H9 (cell line): ENCODE results near the gene SASH3. TPM values are rescaled to one million over a fixed set of nuclear protein-coding genes. Genes with fewer than 3 reads are reported as not detected.

Experiments used
- DNase-seq: peaks from one replicate; pipeline ENCODE4 v3.0.0-alpha.2; 2017
- H2AFZ ChIP-seq: one replicate; pipeline ENCODE4 v1.6.1; 2013; ENCODE audit warnings: mild to moderate bottlenecking, low read length, control low read depth, moderate library complexity
- H2AK5ac ChIP-seq: 2 replicates; pipeline ENCODE4 v1.6.1; 2013; ENCODE audit warnings: low read length, control low read depth, mixed read lengths; ENCODE audit not compliant: insufficient read length
- H2BK120ac ChIP-seq: one replicate; pipeline ENCODE4 v1.6.1; 2013; ENCODE audit warnings: low read depth, mild to moderate bottlenecking, low read length, control low read depth, inconsistent platforms; ENCODE audit not compliant: poor library complexity, severe bottlenecking
- H2BK12ac ChIP-seq: 2 replicates; pipeline ENCODE4 v1.6.1; 2013; ENCODE audit warnings: low read length, control low read depth, mixed read lengths, low read depth; ENCODE audit not compliant: insufficient read length
- H2BK15ac ChIP-seq: 2 replicates; pipeline ENCODE4 v1.6.1; 2013; ENCODE audit warnings: low read depth, low read length, control low read depth
- H2BK20ac ChIP-seq: one replicate; pipeline ENCODE4 v1.6.1; 2013; ENCODE audit warnings: low read depth, mild to moderate bottlenecking, low read length, control low read depth, inconsistent platforms; ENCODE audit not compliant: poor library complexity, severe bottlenecking
- H2BK5ac ChIP-seq: 2 replicates; pipeline ENCODE4 v1.6.1; 2013; ENCODE audit warnings: low read length, control low read depth, mixed read lengths; ENCODE audit not compliant: insufficient read length
- H3K14ac ChIP-seq: 2 replicates; pipeline ENCODE4 v1.6.1; 2013; ENCODE audit warnings: low read length, control low read depth; ENCODE audit not compliant: insufficient read depth
- H3K18ac ChIP-seq: 2 replicates; pipeline ENCODE4 v1.6.1; 2013; ENCODE audit warnings: low read depth, mild to moderate bottlenecking, mixed read lengths, low read length, control low read depth; ENCODE audit not compliant: insufficient read length
- H3K23ac ChIP-seq: 2 replicates; pipeline ENCODE4 v1.6.1; 2013; ENCODE audit warnings: low read length, control low read depth, mixed read lengths, low read depth; ENCODE audit not compliant: insufficient read length
- H3K23me2 ChIP-seq: 2 replicates; pipeline ENCODE4 v1.6.1; 2013; ENCODE audit warnings: low read depth, mild to moderate bottlenecking, mixed read lengths, low read length, control low read depth; ENCODE audit not compliant: insufficient read length, poor library complexity, severe bottlenecking
- H3K27ac ChIP-seq: 2 replicates; pipeline ENCODE4 v1.5.1; 2013; ENCODE audit warnings: low read length, control low read depth, mixed read lengths, low read depth; ENCODE audit not compliant: insufficient read length
- H3K27me3 ChIP-seq: 2 replicates; pipeline ENCODE4 v1.6.1; 2013; ENCODE audit warnings: low read length, control low read depth, inconsistent platforms; ENCODE audit not compliant: insufficient read depth
- H3K4ac ChIP-seq: 2 replicates; pipeline ENCODE4 v1.6.1; 2013; ENCODE audit warnings: low read depth, mild to moderate bottlenecking, control low read depth, inconsistent platforms, low read length, moderate library complexity
- H3K4me1 ChIP-seq: 2 replicates; pipeline ENCODE4 v1.6.1; 2013; ENCODE audit warnings: low read length, control low read depth, inconsistent platforms; ENCODE audit not compliant: insufficient read depth
- H3K4me2 ChIP-seq: 2 replicates; pipeline ENCODE4 v1.6.1; 2013; ENCODE audit warnings: low read length, control low read depth, mixed read lengths; ENCODE audit not compliant: insufficient read length, insufficient read depth
- H3K56ac ChIP-seq: 2 replicates; pipeline ENCODE4 v1.6.1; 2013; ENCODE audit warnings: low read depth, mild to moderate bottlenecking, mixed read lengths, low read length, control low read depth; ENCODE audit not compliant: insufficient read length
- H3K79me1 ChIP-seq: 2 replicates; pipeline ENCODE4 v1.6.1; 2013; ENCODE audit warnings: low read depth, mild to moderate bottlenecking, moderate library complexity, low read length, control low read depth, inconsistent platforms; ENCODE audit not compliant: insufficient read depth, poor library complexity, severe bottlenecking
- H3K79me2 ChIP-seq: 2 replicates; pipeline ENCODE4 v1.6.1; 2013; ENCODE audit warnings: low read length, control low read depth, inconsistent platforms; ENCODE audit not compliant: insufficient read depth
- H3K9ac ChIP-seq: 2 replicates; pipeline ENCODE4 v1.6.1; 2013; ENCODE audit warnings: low read length, control low read depth, mixed read lengths; ENCODE audit not compliant: insufficient read length; ENCODE audit errors: extremely low read depth
- H3K9me3 ChIP-seq: one replicate; pipeline ENCODE4 v1.6.1; 2013; ENCODE audit warnings: low read depth, low read length, inconsistent platforms; ENCODE audit not compliant: control insufficient read depth
- H3T11ph ChIP-seq: one replicate; pipeline ENCODE4 v1.6.1; 2013; ENCODE audit warnings: mild to moderate bottlenecking, low read length, control low read depth, inconsistent platforms
- H4K20me1 ChIP-seq: one replicate; pipeline ENCODE4 v1.6.1; 2013; ENCODE audit not compliant: control insufficient read depth, insufficient read length, insufficient read depth
- H4K5ac ChIP-seq: 2 replicates; pipeline ENCODE4 v1.6.1; 2013; ENCODE audit warnings: low read depth, mild to moderate bottlenecking, mixed read lengths, low read length, control low read depth; ENCODE audit not compliant: insufficient read length
- H4K8ac ChIP-seq: replicated peaks from 2 replicates; pipeline ENCODE4 v1.6.1; 2013; ENCODE audit warnings: low read length, control low read depth, mixed read lengths, low read depth; ENCODE audit not compliant: insufficient read length
- H4K91ac ChIP-seq: 2 replicates; pipeline ENCODE4 v1.6.1; 2013; ENCODE audit warnings: low read depth, mild to moderate bottlenecking, moderate library complexity, mixed read lengths, low read length, control low read depth; ENCODE audit not compliant: insufficient read length
- H3K27ac Mint-ChIP-seq, 3 experiments: 2 replicates in 2 of 3; 3 replicates in 1 of 3; pipeline ENCODE4 v1.8.0; 2020 to 2021; ENCODE audit warnings: mixed read lengths in 3 of 3, mild to moderate bottlenecking in 1 of 3, moderate library complexity in 1 of 3
- H3K27me3 Mint-ChIP-seq: 2 replicates; pipeline ENCODE4 v1.8.0; 2021; ENCODE audit warnings: low read depth, mild to moderate bottlenecking, moderate library complexity, mixed read lengths
- H3K36me3 Mint-ChIP-seq, 3 experiments: 2 replicates in 2 of 3; 3 replicates in 1 of 3; pipeline ENCODE4 v1.8.0; 2020 to 2021; ENCODE audit warnings: low read depth in 3 of 3, mixed read lengths in 3 of 3; ENCODE audit not compliant: insufficient read depth in 1 of 3
- H3K4me1 Mint-ChIP-seq, 2 experiments: 2 replicates each; pipeline ENCODE4 v1.8.0; 2020; ENCODE audit warnings: mixed read lengths in 2 of 2
- H3K4me3 Mint-ChIP-seq, 2 experiments: 2 replicates in 1 of 2; 3 replicates in 1 of 2; pipeline ENCODE4 v1.8.0; 2020 to 2021; ENCODE audit warnings: mild to moderate bottlenecking in 2 of 2, mixed read lengths in 2 of 2, moderate library complexity in 1 of 2
- H3K9me3 Mint-ChIP-seq, 2 experiments: 2 replicates in 1 of 2; 3 replicates in 1 of 2; pipeline ENCODE4 v1.8.0; 2020; ENCODE audit warnings: mild to moderate bottlenecking in 2 of 2, mixed read lengths in 2 of 2, moderate library complexity in 1 of 2
- WGBS: extraction: QIAGEN DNeasy Blood & Tissue Kit; methylation state at CpG from one replicate; pipeline ENCODE4 v1.1.7; 2013; ENCODE audit warnings: missing lambda C conversion rate, low lambda C conversion rate, mixed read lengths; ENCODE audit not compliant: insufficient read length; ENCODE audit errors: extremely low coverage; 5-methylcytosine and 5-hydroxymethylcytosine counted together
- total RNA-seq: library from RNA; stranded (reverse); gene quantifications from 2 replicates; pipeline ENCODE4 v1.2.1, GENCODE V29; 2021
- TF ChIP-seq, protein P1 (sequence below): fragments of 200-600 bp; sonication (generic); conservative IDR thresholded peaks from 3 replicates; pipeline ENCODE4 v1.8.0; 2021; ENCODE audit warnings: antibody characterized with exemption, mild to moderate bottlenecking

The SASH3 gene
- total RNA-seq, 1 experiment from 2014 or later = not detected

- H4K5ac ChIP-seq = no peak overlapping the region
- Mint-ChIP-seq H3K4me1 (no peaks in the 10 kb centered on the region), H3K9me3 (peaks cover 0 to 56% of the 10 kb centered on the region in 2 experiments; a peak in 2 of 5 replicates), H3K27me3 (0 out of 2 replicates have a peak, but pooled peaks cover 3% of the 10 kb centered on the region), H3K27ac (peak overlapping the region in 1 of 3 experiments; percentile 80; a peak in 2 of 7 replicates), H3K4me3 (no peak overlapping the region), H3K36me3 (no peaks in the 10 kb centered on the region)
- H3K27me3 ChIP-seq = no peaks in the 10 kb centered on the region
- H2BK12ac ChIP-seq = no peak overlapping the region
- no peak overlapping the region for H2BK20ac ChIP-seq
- H3K56ac ChIP-seq = no peak overlapping the region
- H2AK5ac ChIP-seq = no peak overlapping the region
- H2BK5ac ChIP-seq = no peak overlapping the region
- no peaks in the 10 kb centered on the region for H3K9me3 ChIP-seq
- H3K9ac ChIP-seq = no peak overlapping the region
- H3K4me2 ChIP-seq = no peak overlapping the region
- no peak overlapping the region for H4K8ac ChIP-seq
- H3K18ac ChIP-seq = no peak overlapping the region
- H3K4me1 ChIP-seq = no peaks in the 10 kb centered on the region
- no peak overlapping the region for H3K14ac ChIP-seq
- H3K79me2 ChIP-seq = no peaks in the 10 kb centered on the region
- DNase-seq = no peak
- H3T11ph ChIP-seq = no peak overlapping the region
- H4K91ac ChIP-seq = no peak overlapping the region
- H3K23me2 ChIP-seq = no peaks in the 10 kb centered on the region
- H3K23ac ChIP-seq = no peak overlapping the region
- H4K20me1 ChIP-seq = no peaks in the 10 kb centered on the region
- TF ChIP-seq, protein P1, sequence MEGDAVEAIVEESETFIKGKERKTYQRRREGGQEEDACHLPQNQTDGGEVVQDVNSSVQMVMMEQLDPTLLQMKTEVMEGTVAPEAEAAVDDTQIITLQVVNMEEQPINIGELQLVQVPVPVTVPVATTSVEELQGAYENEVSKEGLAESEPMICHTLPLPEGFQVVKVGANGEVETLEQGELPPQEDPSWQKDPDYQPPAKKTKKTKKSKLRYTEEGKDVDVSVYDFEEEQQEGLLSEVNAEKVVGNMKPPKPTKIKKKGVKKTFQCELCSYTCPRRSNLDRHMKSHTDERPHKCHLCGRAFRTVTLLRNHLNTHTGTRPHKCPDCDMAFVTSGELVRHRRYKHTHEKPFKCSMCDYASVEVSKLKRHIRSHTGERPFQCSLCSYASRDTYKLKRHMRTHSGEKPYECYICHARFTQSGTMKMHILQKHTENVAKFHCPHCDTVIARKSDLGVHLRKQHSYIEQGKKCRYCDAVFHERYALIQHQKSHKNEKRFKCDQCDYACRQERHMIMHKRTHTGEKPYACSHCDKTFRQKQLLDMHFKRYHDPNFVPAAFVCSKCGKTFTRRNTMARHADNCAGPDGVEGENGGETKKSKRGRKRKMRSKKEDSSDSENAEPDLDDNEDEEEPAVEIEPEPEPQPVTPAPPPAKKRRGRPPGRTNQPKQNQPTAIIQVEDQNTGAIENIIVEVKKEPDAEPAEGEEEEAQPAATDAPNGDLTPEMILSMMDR = no peak
- H2BK120ac ChIP-seq = no peak overlapping the region
- no peak overlapping the region for H2BK15ac ChIP-seq
- H3K4ac ChIP-seq = no peak overlapping the region
- H2AFZ ChIP-seq = no peak overlapping the region
- no peaks in the 10 kb centered on the region for H3K79me1 ChIP-seq
- H3K27ac ChIP-seq = no peak overlapping the region
- no CpG with 5 or more reads among the region's 3 CpGs for WGBS
Observed at GRCh38 chrX:129762448-129762847, 17.3 kb upstream of the SASH3 start.
